WTC11 (cell line): ENCODE measurements around the gene ZKSCAN1. TPM values are rescaled to one million over a fixed set of nuclear protein-coding genes. Genes with fewer than 3 reads are reported as not detected.
"Not testable (repeated sequence)": the region's sequence is repeated elsewhere in the genome, so short reads cannot be mapped to it uniquely, and the experiment has no call there.

Experiments used
- ATAC-seq: fragments of 200-7000 bp; cut with Tn5 transposase; 2 replicates; pipeline ENCODE4 v1.10.0; 2021; ENCODE audit warnings: mild to moderate bottlenecking, moderate library complexity
- CTCF ChIA-PET: fragments of 300-600 bp; sonication (Branson Sonifier 250); formaldehyde crosslinking; loops from one replicate; lab custom pipeline; 2021; ENCODE audit warnings: antibody characterized with exemption; lab: Charles Lee
- POLR2A ChIA-PET: fragments of 350-600 bp; sonication (Branson Sonifier 250); formaldehyde crosslinking; loops from one replicate; lab custom pipeline; 2021; ENCODE audit warnings: antibody characterized with exemption; lab: Charles Lee
- DNase-seq: peaks from one replicate; pipeline ENCODE4 v3.0.0; 2021; ENCODE audit warnings: low spot score
- H3K27ac Mint-ChIP-seq: 2 replicates; pipeline ENCODE4 v1.8.0; 2021; ENCODE audit warnings: mixed read lengths
- H3K27me3 Mint-ChIP-seq: 2 replicates; pipeline ENCODE4 v1.8.0; 2021; ENCODE audit warnings: low read depth, mild to moderate bottlenecking, moderate library complexity, mixed read lengths
- H3K36me3 Mint-ChIP-seq: 2 replicates; pipeline ENCODE4 v1.8.0; 2021; ENCODE audit warnings: mixed read lengths
- H3K4me1 Mint-ChIP-seq: 2 replicates; pipeline ENCODE4 v1.8.0; 2022; ENCODE audit warnings: mixed read lengths
- H3K4me3 Mint-ChIP-seq: 2 replicates; pipeline ENCODE4 v1.8.0; 2021; ENCODE audit warnings: mild to moderate bottlenecking, moderate library complexity, mixed read lengths
- H3K9me3 Mint-ChIP-seq: 2 replicates; pipeline ENCODE4 v1.8.0; 2021; ENCODE audit warnings: mixed read lengths
- AFF4 ChIP-seq: sonication (generic); formaldehyde crosslinking; IDR thresholded peaks from 2 replicates; pipeline ENCODE4 v1.8.1; 2023; ENCODE audit warnings: mild to moderate bottlenecking, missing genetic modification reagents, borderline replicate concordance
- ARID4B ChIP-seq: sonication (generic); formaldehyde crosslinking; IDR thresholded peaks from 2 replicates; pipeline ENCODE4 v1.8.0; 2023; ENCODE audit warnings: missing genetic modification reagents, mild to moderate bottlenecking, borderline replicate concordance
- ELF4 ChIP-seq: sonication (generic); formaldehyde crosslinking; IDR thresholded peaks from 2 replicates; pipeline ENCODE4 v1.8.1; 2022; ENCODE audit warnings: low read depth, mild to moderate bottlenecking, moderate library complexity, missing genetic modification reagents
- FOXP4 ChIP-seq: sonication (generic); formaldehyde crosslinking; IDR thresholded peaks from 2 replicates; pipeline ENCODE4 v1.8.0; 2022; ENCODE audit warnings: mild to moderate bottlenecking, missing genetic modification reagents
- MXD4 ChIP-seq: fragments of 250-450 bp; sonication (Bioruptor Pico); IDR thresholded peaks from 2 replicates; pipeline ENCODE4 v1.8.0; 2021; ENCODE audit warnings: mild to moderate bottlenecking, moderate library complexity, borderline replicate concordance
- MYBL2 ChIP-seq: sonication (generic); formaldehyde crosslinking; IDR thresholded peaks from 2 replicates; pipeline ENCODE4 v1.8.1; 2023; ENCODE audit warnings: mild to moderate bottlenecking, moderate library complexity, missing genetic modification reagents
- NR3C1 ChIP-seq: sonication (generic); formaldehyde crosslinking; conservative IDR thresholded peaks from 2 replicates; pipeline ENCODE4 v1.8.1; 2023; ENCODE audit warnings: low read depth, mild to moderate bottlenecking, missing genetic modification reagents
- RELA ChIP-seq: sonication (generic); formaldehyde crosslinking; IDR thresholded peaks from 2 replicates; pipeline ENCODE4 v1.8.1; 2022; ENCODE audit warnings: missing genetic modification reagents, mild to moderate bottlenecking, borderline replicate concordance
- SP1 ChIP-seq: sonication (generic); formaldehyde crosslinking; conservative IDR thresholded peaks from 2 replicates; pipeline ENCODE4 v1.8.1; 2022; ENCODE audit warnings: missing genetic modification reagents
- TP53 ChIP-seq: sonication (generic); formaldehyde crosslinking; IDR thresholded peaks from 2 replicates; pipeline ENCODE4 v1.8.1; 2023; ENCODE audit warnings: mild to moderate bottlenecking, missing genetic modification reagents
- ZNF396 ChIP-seq: fragments of 250-450 bp; sonication (Bioruptor Pico); IDR thresholded peaks from 2 replicates; pipeline ENCODE4 v1.8.0; 2021; ENCODE audit warnings: mild to moderate bottlenecking, moderate library complexity, borderline replicate concordance
- ZNF423 ChIP-seq: fragments of 250-450 bp; sonication (Bioruptor Pico); IDR thresholded peaks from 2 replicates; pipeline ENCODE4 v2.1.2; 2022; ENCODE audit warnings: mild to moderate bottlenecking, moderate library complexity
- ZNF512 ChIP-seq: sonication (generic); formaldehyde crosslinking; IDR thresholded peaks from 2 replicates; pipeline ENCODE4 v1.8.1; 2022; ENCODE audit warnings: missing genetic modification reagents, borderline replicate concordance
- total RNA-seq: library from RNA; stranded (reverse); gene quantifications from 3 replicates; pipeline ENCODE4 v1.2.3, GENCODE V29; 2021
- TF ChIP-seq, protein P1 (sequence below): sonication (generic); formaldehyde crosslinking; IDR thresholded peaks from 2 replicates; pipeline ENCODE4 v1.8.1; 2023; ENCODE audit warnings: mild to moderate bottlenecking, missing genetic modification reagents, moderate library complexity
- TF ChIP-seq, protein P2 (sequence below): sonication (generic); formaldehyde crosslinking; IDR thresholded peaks from 2 replicates; pipeline ENCODE4 v1.8.1; 2022; ENCODE audit warnings: mild to moderate bottlenecking, missing genetic modification reagents, moderate library complexity, borderline replicate concordance
- TF ChIP-seq, protein P3 (sequence below): sonication (generic); formaldehyde crosslinking; conservative IDR thresholded peaks from 2 replicates; pipeline ENCODE4 v1.8.1; 2022; ENCODE audit warnings: mild to moderate bottlenecking, missing genetic modification reagents
- TF ChIP-seq, protein P4 (sequence below): fragments of 250-450 bp; sonication (Bioruptor Pico); IDR thresholded peaks from 2 replicates; pipeline ENCODE4 v1.9.0; 2021; ENCODE audit warnings: mild to moderate bottlenecking

The ZKSCAN1 gene
- total RNA-seq, 1 experiment from 2014 or later: 46.6 TPM

GRCh38 chr7:99987846-99988245 is 27.6 kb upstream of the ZKSCAN1 start (continued):
- TF ChIP-seq, protein P1, sequence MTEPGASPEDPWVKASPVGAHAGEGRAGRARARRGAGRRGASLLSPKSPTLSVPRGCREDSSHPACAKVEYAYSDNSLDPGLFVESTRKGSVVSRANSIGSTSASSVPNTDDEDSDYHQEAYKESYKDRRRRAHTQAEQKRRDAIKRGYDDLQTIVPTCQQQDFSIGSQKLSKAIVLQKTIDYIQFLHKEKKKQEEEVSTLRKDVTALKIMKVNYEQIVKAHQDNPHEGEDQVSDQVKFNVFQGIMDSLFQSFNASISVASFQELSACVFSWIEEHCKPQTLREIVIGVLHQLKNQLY (CRISPR knock-in tag): no peak
- TF ChIP-seq ELF4 (CRISPR knock-in tag) (no peak), MXD4 (no peak), ZNF423 (CRISPR knock-in tag) (no peak), AFF4 (CRISPR knock-in tag) (no peak)
- TF ChIP-seq, protein P2, sequence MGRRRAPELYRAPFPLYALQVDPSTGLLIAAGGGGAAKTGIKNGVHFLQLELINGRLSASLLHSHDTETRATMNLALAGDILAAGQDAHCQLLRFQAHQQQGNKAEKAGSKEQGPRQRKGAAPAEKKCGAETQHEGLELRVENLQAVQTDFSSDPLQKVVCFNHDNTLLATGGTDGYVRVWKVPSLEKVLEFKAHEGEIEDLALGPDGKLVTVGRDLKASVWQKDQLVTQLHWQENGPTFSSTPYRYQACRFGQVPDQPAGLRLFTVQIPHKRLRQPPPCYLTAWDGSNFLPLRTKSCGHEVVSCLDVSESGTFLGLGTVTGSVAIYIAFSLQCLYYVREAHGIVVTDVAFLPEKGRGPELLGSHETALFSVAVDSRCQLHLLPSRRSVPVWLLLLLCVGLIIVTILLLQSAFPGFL (CRISPR knock-in tag): no peak
- TF ChIP-seq, protein P3, sequence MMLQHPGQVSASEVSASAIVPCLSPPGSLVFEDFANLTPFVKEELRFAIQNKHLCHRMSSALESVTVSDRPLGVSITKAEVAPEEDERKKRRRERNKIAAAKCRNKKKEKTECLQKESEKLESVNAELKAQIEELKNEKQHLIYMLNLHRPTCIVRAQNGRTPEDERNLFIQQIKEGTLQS (CRISPR knock-in tag): no peak
- TF ChIP-seq, all 79 proteins: peak for 0

GRCh38 chr7:99990460-99990852 is 24.9 kb upstream of the ZKSCAN1 start:
- POLR2A ChIA-PET: interaction anchor here (1.0 to 2.2 kb wide), 2 partner anchors 46 to 71 kb away, joined by 6 to 10 read pairs; partner anchors contain the start of gene TRIM4
- no peak for DNase-seq
- peak overlapping the region; percentile 68 for H3K4me3 Mint-ChIP-seq
- peaks cover 5% of the 10 kb centered on the region for H3K4me1 Mint-ChIP-seq
- TF ChIP-seq MYBL2 (CRISPR knock-in tag) (no peak), ZNF512 (CRISPR knock-in tag) (no peak), TP53 (no peak), SP1 (no peak), RELA (CRISPR knock-in tag) (no peak), ARID4B (no peak), NR3C1 (CRISPR knock-in tag) (no peak), FOXP4 (CRISPR knock-in tag) (no peak), ZNF396 (CRISPR knock-in tag) (no peak)
- TF ChIP-seq, protein P4, sequence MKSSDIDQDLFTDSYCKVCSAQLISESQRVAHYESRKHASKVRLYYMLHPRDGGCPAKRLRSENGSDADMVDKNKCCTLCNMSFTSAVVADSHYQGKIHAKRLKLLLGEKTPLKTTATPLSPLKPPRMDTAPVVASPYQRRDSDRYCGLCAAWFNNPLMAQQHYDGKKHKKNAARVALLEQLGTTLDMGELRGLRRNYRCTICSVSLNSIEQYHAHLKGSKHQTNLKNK (CRISPR knock-in tag): no peak
- H3K27ac Mint-ChIP-seq: no peak overlapping the region
- no peaks in the 10 kb centered on the region for H3K9me3 Mint-ChIP-seq
- peaks cover 11% of the 10 kb centered on the region for H3K27me3 Mint-ChIP-seq
- CTCF ChIA-PET: interaction anchor here (0.6 to 7.5 kb wide), 26 partner anchors 10 to 486 kb away, joined by 3 to 70 read pairs (median 3); partner anchors contain the start of genes GJC3, TRIM4, ZKSCAN5 and ZSCAN25
- ATAC-seq: peak; percentile 10; the same call in 1 of the 2 replicates
- H3K36me3 Mint-ChIP-seq: no peaks in the 10 kb centered on the region

DNA sequence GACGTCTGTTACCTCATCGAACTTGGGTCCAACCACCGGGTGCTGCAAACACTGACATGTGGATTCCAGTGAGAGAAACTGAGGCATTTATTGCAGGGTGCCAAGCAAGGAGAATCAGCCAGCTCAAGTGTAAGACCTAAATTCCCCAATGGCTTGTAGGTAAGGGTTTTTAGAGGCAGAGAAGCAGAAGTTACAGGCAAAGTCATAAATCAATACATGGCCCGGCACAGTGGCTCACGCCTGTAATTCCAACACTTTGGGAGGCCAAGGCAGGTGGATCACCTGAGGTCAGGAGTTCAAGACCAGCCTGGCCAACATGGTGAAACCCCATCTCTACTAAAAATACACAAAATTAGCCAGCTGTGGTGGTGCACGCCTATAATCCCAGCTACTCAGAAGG is 23.9 kb upstream of the ZKSCAN1 start:
- not testable (repeated sequence) for H3K36me3 Mint-ChIP-seq, DNase-seq, ATAC-seq, H3K4me1 Mint-ChIP-seq, H3K4me3 Mint-ChIP-seq, H3K27ac Mint-ChIP-seq, H3K9me3 Mint-ChIP-seq
- POLR2A ChIA-PET: interaction anchor here (2.2 kb wide), 1 partner anchor 72 kb away, joined by 10 read pairs; the partner anchor contains the start of gene TRIM4
- CTCF ChIA-PET: interaction anchor here (0.7 to 7.5 kb wide), 15 partner anchors 9 to 360 kb away, joined by 3 to 70 read pairs (median 6); partner anchors contain the start of genes GJC3 and TRIM4
- H3K27me3 Mint-ChIP-seq: peaks cover 11% of the 10 kb centered on the region
